ENCODE results near the gene MTR. TPM values are rescaled to one million over a fixed set of nuclear protein-coding genes. Genes with fewer than 3 reads are reported as not detected.

The MTR gene
- total RNA-seq, 2 donors from 2014 or later = 17.2 to 23.8 TPM

GRCh38 chr1:236819856-236820255, 24.8 kb downstream of the MTR start:
- no peak for DNase-seq
- ATAC-seq = no peak
- intact Hi-C loops (cut with DNase I, micrococcal nuclease) = no loop called here

GRCh38 chr1:236821091-236821627, 26.1 kb downstream of the MTR start:
- intact Hi-C loops (cut with DNase I, micrococcal nuclease) = no loop called here
- DNase-seq (no peak), ATAC-seq (no peak)

- ATAC-seq (no peak), DNase-seq (no peak)
- intact Hi-C loops (cut with DNase I, micrococcal nuclease) = no loop called here
Measured at GRCh38 chr1:236823559-236823958, 28.5 kb downstream of the MTR start.

- ATAC-seq (no peak), DNase-seq (no peak)
- intact Hi-C loops (cut with DNase I, micrococcal nuclease) = no loop called here
Measured at GRCh38 chr1:236829085-236829484, 34.0 kb downstream of the MTR start.

DNA sequence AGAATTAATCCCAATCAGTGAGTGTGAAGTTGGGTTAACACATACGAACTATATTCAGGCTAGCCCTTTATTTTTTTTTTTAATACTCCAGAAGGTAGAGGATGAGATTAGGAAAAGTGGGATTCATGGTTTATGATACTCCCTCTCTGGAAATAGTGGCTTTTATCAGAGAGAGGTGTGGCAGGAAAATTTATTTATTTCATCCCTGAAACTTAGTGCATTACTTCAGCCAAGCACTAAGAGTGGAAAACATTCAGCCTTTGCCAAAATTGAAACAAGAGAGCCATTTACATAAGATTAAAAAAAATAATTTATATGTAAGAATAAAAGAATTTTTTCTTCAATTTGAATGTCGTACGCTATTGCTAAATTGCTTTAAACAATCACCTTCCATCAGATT, 35.0 kb downstream of the MTR start:
- ATAC-seq = no peak
- intact Hi-C loops (cut with DNase I, micrococcal nuclease) = no loop called here
- no peak for DNase-seq

DNA sequence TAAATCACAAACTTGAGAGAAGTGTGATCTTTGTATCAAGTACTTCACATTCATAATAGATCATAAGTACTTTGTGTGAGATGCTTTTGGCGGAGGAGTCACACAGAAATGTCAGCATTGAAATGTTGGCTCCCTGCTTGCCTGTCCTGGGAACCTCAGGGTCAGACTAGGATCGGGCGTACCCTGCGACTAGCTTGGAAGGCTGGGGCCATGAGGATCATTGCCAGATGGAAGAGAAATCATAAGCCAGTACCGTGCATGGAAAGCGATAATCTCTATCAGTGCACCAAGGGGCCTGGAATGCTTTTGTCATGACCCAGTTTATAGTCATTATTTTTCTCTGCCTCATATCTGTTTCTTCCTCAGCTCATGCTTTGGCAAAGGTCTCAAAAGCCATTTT, 35.5 kb downstream of the MTR start:
- DNase-seq = no peak
- ATAC-seq = no peak
- intact Hi-C loops (cut with DNase I, micrococcal nuclease) = no loop called here

DNA sequence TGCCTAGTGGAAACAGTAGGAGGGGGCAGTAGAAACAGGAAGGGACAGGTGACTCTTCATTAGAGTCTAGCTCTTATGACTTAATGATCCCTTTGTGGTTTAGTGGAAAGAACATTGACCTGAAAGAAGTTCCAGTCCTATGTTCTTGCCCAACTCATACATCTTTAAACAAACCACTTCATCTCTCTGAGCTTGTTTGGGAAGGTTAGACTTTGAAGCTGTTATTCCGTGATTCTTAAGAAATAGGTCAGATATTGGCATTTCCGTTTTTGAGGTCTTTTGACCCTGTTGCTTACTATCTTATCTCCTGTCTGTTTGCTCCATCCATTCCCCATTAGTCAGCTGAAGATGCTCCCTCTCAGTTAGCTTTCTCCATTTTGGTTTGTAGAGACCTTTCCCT, 38.5 kb downstream of the MTR start:
- intact Hi-C loops (cut with DNase I, micrococcal nuclease) = no loop called here
- DNase-seq = no peak
- ATAC-seq = no peak

DNA sequence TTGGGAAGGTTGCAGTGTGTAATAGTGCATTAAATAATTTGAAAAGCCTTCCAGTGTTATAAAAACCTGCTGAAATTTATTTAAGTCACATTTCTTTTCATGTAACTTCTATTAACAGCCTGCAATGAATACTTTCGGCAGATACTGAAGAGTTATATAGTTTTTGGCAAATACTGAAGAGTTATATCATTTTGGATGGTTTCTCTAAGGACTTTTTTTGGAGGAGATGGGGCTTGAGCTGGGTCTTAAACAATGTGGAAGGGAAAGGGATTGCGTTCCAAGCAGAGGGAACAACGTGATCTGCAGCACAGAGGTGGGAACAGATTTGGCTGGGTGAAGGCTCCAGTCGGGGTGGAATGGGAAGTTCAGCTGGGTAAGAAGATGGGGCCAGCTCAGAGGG, 39.8 kb downstream of the MTR start:
- ATAC-seq (no peak), DNase-seq (no peak)
- intact Hi-C loops (cut with DNase I, micrococcal nuclease) = no loop called here

- ATAC-seq (no peak), DNase-seq (no peak)
- intact Hi-C loops (cut with DNase I, micrococcal nuclease) = no loop called here
Measured at GRCh38 chr1:236835491-236835890, 40.4 kb downstream of the MTR start.

- intact Hi-C loops (cut with DNase I, micrococcal nuclease) = no loop called here
- ATAC-seq (no peak), DNase-seq (no peak)
Measured at GRCh38 chr1:236836157-236836556, 41.1 kb downstream of the MTR start.

- no peak for ATAC-seq
- no peak for DNase-seq
- intact Hi-C loops (cut with DNase I, micrococcal nuclease) = no loop called here
Measured at GRCh38 chr1:236837115-236837514, 42.0 kb downstream of the MTR start.

- intact Hi-C loops (cut with DNase I, micrococcal nuclease) = no loop called here
- ATAC-seq (no peak), DNase-seq (no peak)
Measured at GRCh38 chr1:236837897-236838296, 42.8 kb downstream of the MTR start.

- ATAC-seq (no peak), DNase-seq (no peak)
- intact Hi-C loops (cut with DNase I, micrococcal nuclease) = no loop called here
Measured at GRCh38 chr1:236841341-236841740, 46.2 kb downstream of the MTR start.

DNA sequence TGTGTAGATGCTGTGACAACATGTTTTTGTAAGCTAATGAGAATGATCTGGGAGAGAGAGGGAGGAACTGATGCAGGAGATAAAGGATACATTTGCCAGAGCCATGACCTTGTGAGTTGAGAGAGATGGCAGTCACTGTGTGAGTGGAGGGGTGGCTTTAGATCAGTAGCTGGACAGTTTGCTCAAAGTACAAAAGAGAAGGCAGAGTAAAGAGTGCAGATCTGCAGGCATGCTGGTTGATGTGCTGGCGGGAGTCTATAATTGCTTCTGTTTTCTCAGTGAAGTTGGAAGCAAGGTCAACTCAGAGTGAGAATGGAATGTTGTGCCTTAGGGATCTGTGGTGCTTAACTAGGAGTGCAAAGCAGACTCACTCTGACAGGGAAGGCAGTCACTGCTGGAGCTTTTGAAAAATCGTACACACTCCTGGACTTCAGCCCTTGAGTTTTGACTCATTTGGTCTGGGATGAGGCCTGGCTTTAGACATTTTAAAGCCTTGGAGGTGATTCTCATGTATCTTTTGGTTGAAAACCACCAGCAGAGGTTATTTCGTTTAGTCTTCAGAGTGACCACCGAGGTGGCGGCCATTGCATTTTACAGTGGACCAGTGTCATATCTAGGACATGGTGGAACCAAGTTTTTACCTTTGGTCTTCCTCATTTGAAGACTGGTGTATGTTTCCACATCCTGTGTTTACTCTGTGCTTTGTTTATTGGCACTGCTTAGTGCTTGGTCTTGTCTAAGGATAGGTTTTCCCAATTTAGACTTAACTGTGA, 49.6 kb downstream of the MTR start:
- DNase-seq = no peak
- ATAC-seq = no peak
- intact Hi-C loops (cut with DNase I, micrococcal nuclease) = no loop called here

DNA sequence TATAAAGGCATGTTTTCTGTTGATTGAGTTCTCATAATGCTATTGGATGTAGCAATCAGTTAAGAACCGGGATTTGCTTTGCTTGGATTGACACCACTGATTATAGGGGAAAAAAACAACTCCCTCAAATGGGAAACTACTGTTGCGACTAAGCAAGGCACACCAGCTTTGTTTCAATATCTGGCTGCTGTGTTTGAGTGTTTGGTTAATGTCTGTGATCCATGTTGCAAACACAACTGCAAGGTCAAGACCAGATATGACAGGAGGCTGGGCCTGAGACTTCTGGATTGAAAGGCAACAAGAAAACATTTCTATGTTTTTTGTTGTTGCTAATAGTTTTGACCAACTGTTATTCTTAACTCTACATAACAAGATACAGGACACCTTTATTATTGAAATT, 50.7 kb downstream of the MTR start:
- ATAC-seq (no peak), DNase-seq (no peak)
- intact Hi-C loops (cut with DNase I, micrococcal nuclease) = no loop called here

GRCh38 chr1:236848274-236848923, 53.3 kb downstream of the MTR start:
- ATAC-seq (no peak), DNase-seq (no peak)
- intact Hi-C loops (cut with DNase I, micrococcal nuclease) = no loop called here

GRCh38 chr1:236850077-236850979, 55.2 kb downstream of the MTR start:
- intact Hi-C loops (cut with DNase I, micrococcal nuclease) = no loop called here
- ATAC-seq = no peak

GRCh38 chr1:236851871-236852270, 56.8 kb downstream of the MTR start:
- intact Hi-C loops (cut with DNase I, micrococcal nuclease) = no loop called here
- DNase-seq (no peak), ATAC-seq (no peak)

More at GRCh38 chr1:236850077-236850979, 55.2 kb downstream of the MTR start:
- no peak for DNase-seq

GRCh38 chr1:236853921-236854604, 59.0 kb downstream of the MTR start:
- DNase-seq = no peak
- ATAC-seq = no peak
- intact Hi-C loops (cut with DNase I, micrococcal nuclease) = no loop called here

Measured in left colon (tissue), 2 donors.